HG03139 (cell line): ENCODE data around the gene SCN7A.

Experiments used
- ATAC-seq: cut with Tn5 transposase; IDR thresholded peaks from one replicate; pipeline ENCODE4 v1.9.1; 2021; ENCODE audit not compliant: unreplicated experiment

SCN7A gene

GRCh38 chr2:166404831-166405568 is 89.0 kb downstream of the SCN7A start:
- no peak for ATAC-seq

GRCh38 chr2:166394245-166394644 is 99.8 kb downstream of the SCN7A start:
- ATAC-seq = no peak

GRCh38 chr2:166393008-166393407 is 101.0 kb downstream of the SCN7A start:
- ATAC-seq = no peak

- no peak for ATAC-seq
These were observed 105.5 kb downstream of the SCN7A start for GRCh38 chr2:166388481-166389070.

GRCh38 chr2:166385313-166385712 is 108.7 kb downstream of the SCN7A start:
- ATAC-seq = no peak

GRCh38 chr2:166384774-166385173 is 109.3 kb downstream of the SCN7A start:
- ATAC-seq = no peak

GRCh38 chr2:166382448-166382847 is 111.6 kb downstream of the SCN7A start:
- ATAC-seq = no peak

GRCh38 chr2:166380615-166381014 is 113.4 kb downstream of the SCN7A start:
- ATAC-seq = no peak

GRCh38 chr2:166376873-166377272 is 117.2 kb downstream of the SCN7A start:
- no peak for ATAC-seq

- ATAC-seq = no peak
These were observed 117.6 kb downstream of the SCN7A start for GRCh38 chr2:166376488-166376828.

GRCh38 chr2:166375736-166376487 is 118.1 kb downstream of the SCN7A start, which contains the start of gene SCN9A:
SCN9A (minus strand) TSS chr2:166375944; CDS start chr2:166311756, 64,188 bp downstream.
- peak; percentile 59 for ATAC-seq

- peak; percentile 26 for ATAC-seq
These were observed 118.8 kb downstream of the SCN7A start for GRCh38 chr2:166375195-166375735.

GRCh38 chr2:166373951-166374350 is 120.1 kb downstream of the SCN7A start:
- ATAC-seq = no peak

- ATAC-seq = no peak
These were observed 120.5 kb downstream of the SCN7A start for GRCh38 chr2:166373539-166373938.

GRCh38 chr2:166373105-166373504 is 120.9 kb downstream of the SCN7A start:
- ATAC-seq = no peak

GRCh38 chr2:166372046-166372445 is 122.0 kb downstream of the SCN7A start:
- ATAC-seq = no peak

GRCh38 chr2:166365803-166366420 is 128.1 kb downstream of the SCN7A start:
- no peak for ATAC-seq

GRCh38 chr2:166365239-166365638 is 128.8 kb downstream of the SCN7A start:
- no peak for ATAC-seq

GRCh38 chr2:166364476-166365161 is 129.4 kb downstream of the SCN7A start:
- ATAC-seq = no peak

GRCh38 chr2:166361351-166362153 is 132.5 kb downstream of the SCN7A start:
- ATAC-seq = no peak
